ENCODE measurements around the gene ZNF629. TPM values are rescaled to one million over a fixed set of nuclear protein-coding genes. Genes with fewer than 3 reads are reported as not detected.

ZNF629 gene
- total and polyA plus RNA-seq, 2 experiments from 2014 or later = 4.1 to 20.3 TPM

- H3K27me3 ChIP-seq (ENCODE audit: insufficient read depth) = no peaks in the 10 kb centered on the region
- H3K9me2 ChIP-seq (ENCODE audit: insufficient read depth) = no peaks in the 10 kb centered on the region
- peak overlapping the region; percentile 79 for H3K4me3 ChIP-seq
- peaks cover 39% of the 10 kb centered on the region for H3K36me3 ChIP-seq (ENCODE audit: insufficient read depth)
- DNase-seq (ENCODE audit: low spot score) (no peak), ATAC-seq (no peak)
- peaks cover 27% of the 10 kb centered on the region for H3K27me3 Mint-ChIP-seq (ENCODE audit: insufficient read depth, low read depth, poor library complexity)
- H3K4me1 ChIP-seq (ENCODE audit: insufficient read depth) = peaks cover 6% of the 10 kb centered on the region; the same call in 1 of the 2 replicates
- no peak for TF ChIP-seq STAT1 (IDR thresholded peaks at IDR 0.05; ENCODE audit: unreplicated experiment)
- no peak for TF ChIP-seq CTCF (conservative IDR thresholded peaks at IDR 0.05; ENCODE audit: low read depth in 2 of 2)
- TF ChIP-seq POLR2AphosphoS5 (IDR thresholded peaks at IDR 0.05; ENCODE audit: low read depth) = no peak
- no peak for TF ChIP-seq CREB1 (CRISPR knock-in tag; IDR thresholded peaks at IDR 0.05; ENCODE audit: low read depth)
- TF ChIP-seq NANOG (IDR thresholded peaks at IDR 0.05; ENCODE audit: borderline replicate concordance) = no peak
- TF ChIP-seq ZNF114 (CRISPR knock-in tag; IDR thresholded peaks at IDR 0.05) = no peak
- no peak for TF ChIP-seq REST (IDR thresholded peaks at IDR 0.05; ENCODE audit: unreplicated experiment)
- TF ChIP-seq JUNB (IDR thresholded peaks at IDR 0.05; ENCODE audit: unreplicated experiment) = no peak
- no peak for TF ChIP-seq ZNF331 (CRISPR knock-in tag; IDR thresholded peaks at IDR 0.05; ENCODE audit: low read depth)
- TF ChIP-seq EZH2phosphoT487 (IDR thresholded peaks at IDR 0.05; ENCODE audit: unreplicated experiment) = no peak
- TF ChIP-seq EZH2 (IDR thresholded peaks at IDR 0.05; ENCODE audit: low read depth, unreplicated experiment) = no peak
- TF ChIP-seq ZNF462 (CRISPR knock-in tag; IDR thresholded peaks at IDR 0.05) = no peak
- H3K79me2 ChIP-seq (replicated peaks; ENCODE audit: insufficient read depth) = peaks cover 24% of the 10 kb centered on the region
- H2AFZ ChIP-seq = no peak overlapping the region
- no peak overlapping the region for H3K27ac ChIP-seq (ENCODE audit: low read depth)
- peaks cover 16% of the 10 kb centered on the region for H3K4me1 Mint-ChIP-seq
- 0 out of 2 replicates have a peak, but pooled peaks cover 7% of the 10 kb centered on the region for H3F3A ChIP-seq (replicated peaks; ENCODE audit: low read depth)
- peak overlapping the region; percentile 95 for H3K4me3 Mint-ChIP-seq
- peaks cover 56% of the 10 kb centered on the region for H3K36me3 Mint-ChIP-seq (ENCODE audit: low read depth)
- H4K20me1 ChIP-seq (replicated peaks; ENCODE audit: insufficient read depth) = peaks cover 32% of the 10 kb centered on the region
- no peaks in the 10 kb centered on the region; the same call in 2 of the 3 replicates for H3K9me3 Mint-ChIP-seq
- peak overlapping the region; percentile 70 for H3K27ac Mint-ChIP-seq
- H3K4me2 ChIP-seq = peak overlapping the region; percentile 93
Observed at GRCh38 chr16:30762991-30763725, 23.8 kb downstream of the ZNF629 start.
